GM23338 (cell line): Measurements from ENCODE around the gene GSDMA. TPM values are rescaled to one million over a fixed set of nuclear protein-coding genes. Genes with fewer than 3 reads are reported as not detected.

ENCODE experiments used
- ATAC-seq: fragments of 200-7000 bp; cut with Tn5 transposase; 3 replicates; pipeline ENCODE4 v1.9.1; 2020
- DNase-seq: peaks from one replicate; pipeline ENCODE4 v3.0.0-alpha.2; 2015; ENCODE audit warnings: low spot score
- H2AFZ ChIP-seq: fragments of 200-600 bp; sonication (generic); 2 replicates; pipeline ENCODE4 v1.8.0; 2016; ENCODE audit warnings: antibody characterized with exemption, mild to moderate bottlenecking, moderate library complexity
- H3F3A ChIP-seq: fragments of 200-600 bp; sonication (generic); replicated peaks from 2 replicates; pipeline ENCODE4 v1.8.0; 2017; ENCODE audit warnings: antibody characterized with exemption, mixed run types, low read depth
- H3K27ac ChIP-seq: fragments of 200-600 bp; sonication (generic); 2 replicates; pipeline ENCODE4 v1.6.1; 2016; ENCODE audit warnings: low read depth
- H3K27me3 ChIP-seq: fragments of 200-600 bp; sonication (generic); 2 replicates; pipeline ENCODE4 v1.8.0; 2016; ENCODE audit warnings: mild to moderate bottlenecking, mixed run types, moderate library complexity; ENCODE audit not compliant: insufficient read depth
- H3K36me3 ChIP-seq: fragments of 200-600 bp; sonication (generic); 2 replicates; pipeline ENCODE4 v1.8.0; 2016; ENCODE audit warnings: mild to moderate bottlenecking; ENCODE audit not compliant: insufficient read depth
- H3K4me1 ChIP-seq: fragments of 200-600 bp; sonication (generic); 2 replicates; pipeline ENCODE4 v1.8.0; 2016; ENCODE audit warnings: mild to moderate bottlenecking, moderate library complexity; ENCODE audit not compliant: insufficient read depth
- H3K4me2 ChIP-seq: fragments of 200-600 bp; sonication (generic); 2 replicates; pipeline ENCODE4 v1.7.1; 2017; ENCODE audit warnings: mixed run types
- H3K4me3 ChIP-seq: fragments of 200-600 bp; sonication (generic); 2 replicates; pipeline ENCODE4 v1.6.1; 2016; ENCODE audit warnings: mixed run types
- H3K79me2 ChIP-seq: fragments of 200-600 bp; sonication (generic); replicated peaks from 2 replicates; pipeline ENCODE4 v1.8.0; 2017; ENCODE audit warnings: mild to moderate bottlenecking; ENCODE audit not compliant: insufficient read depth
- H3K9me2 ChIP-seq: fragments of 200-600 bp; sonication (generic); 2 replicates; pipeline ENCODE4 v1.8.0; 2017; ENCODE audit not compliant: insufficient read depth
- H4K20me1 ChIP-seq: fragments of 200-600 bp; sonication (generic); replicated peaks from 2 replicates; pipeline ENCODE4 v1.8.0; 2017; ENCODE audit warnings: mild to moderate bottlenecking; ENCODE audit not compliant: insufficient read depth
- H3K27ac Mint-ChIP-seq: 2 replicates; pipeline ENCODE4 v1.8.0; 2020; ENCODE audit warnings: inconsistent platforms, mild to moderate bottlenecking, moderate library complexity, mixed read lengths
- H3K27me3 Mint-ChIP-seq: 3 replicates; pipeline ENCODE4 v1.8.0; 2022; ENCODE audit warnings: low read depth, mild to moderate bottlenecking, moderate library complexity, mixed read lengths, inconsistent platforms; ENCODE audit not compliant: insufficient read depth, poor library complexity
- H3K36me3 Mint-ChIP-seq: 3 replicates; pipeline ENCODE4 v1.8.0; 2021; ENCODE audit warnings: low read depth, mild to moderate bottlenecking, inconsistent platforms, moderate library complexity, mixed read lengths
- H3K4me1 Mint-ChIP-seq: 3 replicates; pipeline ENCODE4 v1.8.0; 2020; ENCODE audit warnings: mild to moderate bottlenecking, inconsistent platforms, mixed read lengths
- H3K4me3 Mint-ChIP-seq: 3 replicates; pipeline ENCODE4 v1.8.0; 2021; ENCODE audit warnings: moderate library complexity, mild to moderate bottlenecking, inconsistent platforms, mixed read lengths
- H3K9me3 Mint-ChIP-seq: 3 replicates; pipeline ENCODE4 v1.8.0; 2020; ENCODE audit warnings: moderate library complexity, mild to moderate bottlenecking, inconsistent platforms, mixed read lengths
- CREB1 ChIP-seq: fragments of 250-450 bp; sonication (Bioruptor Pico); IDR thresholded peaks from 2 replicates; pipeline ENCODE4 v1.5.0; 2020; ENCODE audit warnings: low read depth, mild to moderate bottlenecking, moderate library complexity
- CTCF ChIP-seq, 2 experiments: fragments of 200-600 bp in 1 of 2; sonication (generic) in 1 of 2; conservative IDR thresholded peaks; 2 replicates each; pipeline versions ENCODE4 v1.5.1 to v1.6.1; 2016 to 2017; ENCODE audit warnings: antibody characterized with exemption in 2 of 2, low read depth in 2 of 2, mild to moderate bottlenecking in 2 of 2, moderate library complexity in 1 of 2
- ETS1 ChIP-seq: IDR thresholded peaks from 2 replicates; pipeline ENCODE4 v1.6.1; 2016; ENCODE audit warnings: antibody characterized with exemption
- EZH2 ChIP-seq: fragments of 200-600 bp; sonication (generic); IDR thresholded peaks from one replicate; pipeline ENCODE4 v1.8.0; 2017; ENCODE audit warnings: antibody characterized with exemption, mild to moderate bottlenecking, low read depth; ENCODE audit not compliant: unreplicated experiment
- EZH2phosphoT487 ChIP-seq: fragments of 200-600 bp; sonication (generic); IDR thresholded peaks from one replicate; pipeline ENCODE4 v1.8.1; 2018; ENCODE audit warnings: antibody characterized with exemption; ENCODE audit not compliant: unreplicated experiment
- JUNB ChIP-seq: IDR thresholded peaks from one replicate; pipeline ENCODE4 v1.6.1; 2016; ENCODE audit warnings: antibody characterized with exemption; ENCODE audit not compliant: unreplicated experiment
- NANOG ChIP-seq: IDR thresholded peaks from 2 replicates; pipeline ENCODE4 v1.6.1; 2016; ENCODE audit warnings: antibody characterized with exemption, borderline replicate concordance
- POLR2AphosphoS5 ChIP-seq: IDR thresholded peaks from 2 replicates; pipeline ENCODE4 v1.6.1; 2016; ENCODE audit warnings: antibody characterized with exemption, low read depth
- REST ChIP-seq: IDR thresholded peaks from one replicate; pipeline ENCODE4 v1.6.1; 2018; ENCODE audit warnings: antibody characterized with exemption; ENCODE audit not compliant: unreplicated experiment
- STAT1 ChIP-seq: IDR thresholded peaks from one replicate; pipeline ENCODE4 v1.6.1; 2016; ENCODE audit warnings: antibody characterized with exemption; ENCODE audit not compliant: unreplicated experiment
- ZNF114 ChIP-seq: fragments of 250-450 bp; sonication (Bioruptor Pico); IDR thresholded peaks from 2 replicates; pipeline ENCODE4 v1.5.0; 2020; ENCODE audit warnings: mild to moderate bottlenecking, moderate library complexity
- ZNF331 ChIP-seq: fragments of 250-450 bp; sonication (Bioruptor Pico); IDR thresholded peaks from 2 replicates; pipeline ENCODE4 v1.5.0; 2020; ENCODE audit warnings: low read depth, mild to moderate bottlenecking, moderate library complexity
- ZNF462 ChIP-seq: fragments of 250-450 bp; sonication (Bioruptor Pico); IDR thresholded peaks from 2 replicates; pipeline ENCODE4 v1.5.0; 2020; ENCODE audit warnings: mild to moderate bottlenecking, moderate library complexity
- polyA plus RNA-seq: library from polyadenylated mRNA; unstranded; fragments of >200 nt; fragmentation: Nextera tagmentation; extraction: Ambion mirVana; gene quantifications from 2 replicates; pipeline ENCODE4 v1.2.1, GENCODE V29; 2016
- total RNA-seq: library from RNA; depleted of rRNA; stranded (reverse); fragments of >200 nt; shearing (Covaris generic); gene quantifications from 2 replicates; pipeline ENCODE4 v1.2.3, GENCODE V29; 2014

The GSDMA gene
- total and polyA plus RNA-seq, 2 experiments from 2014 or later: not detected

GRCh38 chr17:39995438-39995837 lies 32.6 kb downstream of the GSDMA start:
- Mint-ChIP-seq H3K36me3 (peaks cover 70% of the 10 kb centered on the region), H3K27ac (no peak overlapping the region), H3K4me1 (no peaks in the 10 kb centered on the region), H3K27me3 (peaks cover 10% of the 10 kb centered on the region), H3K4me3 (no peak overlapping the region), H3K9me3 (no peaks in the 10 kb centered on the region; the same call in 2 of the 3 replicates)
- no peak overlapping the region for H3K27ac ChIP-seq
- no peak overlapping the region for H3K4me2 ChIP-seq
- no peak for ATAC-seq
- H3F3A ChIP-seq: peaks cover 8% of the 10 kb centered on the region; the same call in 1 of the 2 replicates
- H2AFZ ChIP-seq: no peak overlapping the region
- TF ChIP-seq ZNF462 (CRISPR knock-in tag) (no peak), ZNF331 (CRISPR knock-in tag) (no peak), JUNB (no peak), POLR2AphosphoS5 (no peak), STAT1 (no peak), CTCF (conservative IDR thresholded peaks at IDR 0.05; ENCODE audit: low read depth in 2 of 2) (no peak), EZH2 (no peak), NANOG (no peak), ZNF114 (CRISPR knock-in tag) (no peak), ETS1 (no peak), REST (no peak), EZH2phosphoT487 (no peak), CREB1 (CRISPR knock-in tag) (no peak)
- H3K27me3 ChIP-seq: no peaks in the 10 kb centered on the region
- no peak for DNase-seq
- H3K9me2 ChIP-seq: no peaks in the 10 kb centered on the region
- H3K36me3 ChIP-seq: peaks cover 37% of the 10 kb centered on the region
- peaks cover 6% of the 10 kb centered on the region for H4K20me1 ChIP-seq
- no peak overlapping the region for H3K4me3 ChIP-seq
- H3K4me1 ChIP-seq: no peaks in the 10 kb centered on the region
- H3K79me2 ChIP-seq: no peaks in the 10 kb centered on the region
